ENCODE data around the gene PTBP2. TPM values are rescaled to one million over a fixed set of nuclear protein-coding genes. Genes with fewer than 3 reads are reported as not detected.

The PTBP2 gene
- total RNA-seq, 1 donor from 2014 or later, result 40.6 TPM

- H3K9me3 Mint-ChIP-seq, result no peaks in the 10 kb centered on the region
- H3K4me1 Mint-ChIP-seq (ENCODE audit: unreplicated experiment), result no peaks in the 10 kb centered on the region
- TF ChIP-seq, protein P1, sequence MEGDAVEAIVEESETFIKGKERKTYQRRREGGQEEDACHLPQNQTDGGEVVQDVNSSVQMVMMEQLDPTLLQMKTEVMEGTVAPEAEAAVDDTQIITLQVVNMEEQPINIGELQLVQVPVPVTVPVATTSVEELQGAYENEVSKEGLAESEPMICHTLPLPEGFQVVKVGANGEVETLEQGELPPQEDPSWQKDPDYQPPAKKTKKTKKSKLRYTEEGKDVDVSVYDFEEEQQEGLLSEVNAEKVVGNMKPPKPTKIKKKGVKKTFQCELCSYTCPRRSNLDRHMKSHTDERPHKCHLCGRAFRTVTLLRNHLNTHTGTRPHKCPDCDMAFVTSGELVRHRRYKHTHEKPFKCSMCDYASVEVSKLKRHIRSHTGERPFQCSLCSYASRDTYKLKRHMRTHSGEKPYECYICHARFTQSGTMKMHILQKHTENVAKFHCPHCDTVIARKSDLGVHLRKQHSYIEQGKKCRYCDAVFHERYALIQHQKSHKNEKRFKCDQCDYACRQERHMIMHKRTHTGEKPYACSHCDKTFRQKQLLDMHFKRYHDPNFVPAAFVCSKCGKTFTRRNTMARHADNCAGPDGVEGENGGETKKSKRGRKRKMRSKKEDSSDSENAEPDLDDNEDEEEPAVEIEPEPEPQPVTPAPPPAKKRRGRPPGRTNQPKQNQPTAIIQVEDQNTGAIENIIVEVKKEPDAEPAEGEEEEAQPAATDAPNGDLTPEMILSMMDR (conservative IDR thresholded peaks at IDR 0.05), result no peak
- no peak for DNase-seq (ENCODE audit: extremely low spot score, unreplicated experiment)
- no peak overlapping the region for H3K4me3 Mint-ChIP-seq
- H3K36me3 Mint-ChIP-seq, result no peaks in the 10 kb centered on the region
- no peak overlapping the region for H3K27ac Mint-ChIP-seq
- no peaks in the 10 kb centered on the region for H3K27me3 Mint-ChIP-seq
These were observed 32.8 kb upstream of the PTBP2 start for GRCh38 chr1:96688767-96689166.

GRCh38 chr1:96695954-96696353 is 25.6 kb upstream of the PTBP2 start:
- H3K4me3 Mint-ChIP-seq, result no peak overlapping the region
- TF ChIP-seq, protein P1 (conservative IDR thresholded peaks at IDR 0.05), result no peak
- no peaks in the 10 kb centered on the region for H3K36me3 Mint-ChIP-seq
- no peak overlapping the region for H3K27ac Mint-ChIP-seq
- H3K27me3 Mint-ChIP-seq, result no peaks in the 10 kb centered on the region
- no peak for DNase-seq (ENCODE audit: extremely low spot score, unreplicated experiment)
- H3K4me1 Mint-ChIP-seq (ENCODE audit: unreplicated experiment), result no peaks in the 10 kb centered on the region
- no peaks in the 10 kb centered on the region for H3K9me3 Mint-ChIP-seq

DNA sequence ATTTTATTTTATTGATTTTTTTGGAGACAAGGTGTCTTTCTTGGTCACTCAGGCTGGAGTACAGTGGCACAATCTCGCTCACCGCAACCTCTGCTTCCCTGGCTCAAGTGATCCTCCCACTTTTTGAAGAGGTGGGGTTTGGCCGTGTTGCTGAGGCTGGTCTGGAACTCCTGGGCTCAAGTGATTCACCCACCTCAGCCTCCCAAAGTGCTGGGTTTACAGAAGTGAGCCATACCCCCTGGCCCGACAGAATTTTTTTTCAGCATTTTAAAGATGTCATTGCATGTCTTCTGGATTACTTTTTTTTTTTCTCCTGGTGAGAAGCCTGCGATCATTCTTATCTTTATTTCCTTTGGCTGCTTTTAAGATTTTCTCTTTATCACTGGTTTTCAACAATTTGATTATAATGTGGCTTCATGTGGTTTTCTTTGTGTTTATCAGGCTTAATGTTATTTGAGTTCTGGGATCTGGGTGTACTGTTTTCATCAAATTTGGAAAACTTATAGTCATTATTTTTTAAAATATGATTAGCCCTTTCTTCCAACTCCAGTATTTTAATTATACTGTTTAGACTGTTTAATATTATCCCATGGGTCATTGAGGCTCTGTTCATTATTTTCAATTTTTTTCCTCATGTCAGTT is 23.1 kb upstream of the PTBP2 start:
- no peak overlapping the region for H3K27ac Mint-ChIP-seq
- no peak for DNase-seq (ENCODE audit: extremely low spot score, unreplicated experiment)
- no peaks in the 10 kb centered on the region for H3K36me3 Mint-ChIP-seq
- TF ChIP-seq, protein P1 (conservative IDR thresholded peaks at IDR 0.05), result no peak
- no peaks in the 10 kb centered on the region for H3K27me3 Mint-ChIP-seq
- no peaks in the 10 kb centered on the region for H3K9me3 Mint-ChIP-seq
- H3K4me1 Mint-ChIP-seq (ENCODE audit: unreplicated experiment), result peaks cover 8% of the 10 kb centered on the region
- no peak overlapping the region for H3K4me3 Mint-ChIP-seq

- DNase-seq (ENCODE audit: extremely low spot score, unreplicated experiment), result no peak
- Mint-ChIP-seq H3K27me3 (no peaks in the 10 kb centered on the region), H3K4me3 (no peak overlapping the region), H3K27ac (no peak overlapping the region), H3K9me3 (no peaks in the 10 kb centered on the region), H3K4me1 (ENCODE audit: unreplicated experiment) (peaks cover 8% of the 10 kb centered on the region), H3K36me3 (no peaks in the 10 kb centered on the region)
- TF ChIP-seq, protein P1 (conservative IDR thresholded peaks at IDR 0.05), result no peak
These were observed 18.4 kb upstream of the PTBP2 start for GRCh38 chr1:96703186-96703585.

DNA sequence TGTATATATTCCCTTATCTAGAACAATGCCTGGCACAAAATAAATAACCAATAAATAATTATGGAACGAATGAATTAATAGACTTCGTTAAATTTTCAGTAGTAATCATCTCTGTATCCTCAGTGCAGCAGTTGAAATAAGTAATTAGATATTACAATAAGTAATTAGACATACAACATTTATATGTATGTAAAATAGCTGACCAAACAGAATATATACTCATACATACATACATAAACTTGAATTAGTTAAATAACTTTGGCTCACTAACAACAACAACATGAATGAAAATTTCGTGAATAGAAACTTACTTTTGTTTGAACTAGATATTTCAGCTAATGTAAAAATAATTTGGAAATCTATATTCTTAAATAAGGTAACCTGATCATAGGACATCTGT is 14.6 kb upstream of the PTBP2 start:
- Mint-ChIP-seq H3K4me3 (no peak overlapping the region), H3K36me3 (no peaks in the 10 kb centered on the region), H3K9me3 (no peaks in the 10 kb centered on the region), H3K27ac (no peak overlapping the region), H3K27me3 (no peaks in the 10 kb centered on the region), H3K4me1 (ENCODE audit: unreplicated experiment) (peaks cover 8% of the 10 kb centered on the region)
- no peak for DNase-seq (ENCODE audit: extremely low spot score, unreplicated experiment)
- TF ChIP-seq, protein P1 (conservative IDR thresholded peaks at IDR 0.05), result no peak

GRCh38 chr1:96708482-96708881 is 13.1 kb upstream of the PTBP2 start:
- DNase-seq (ENCODE audit: extremely low spot score, unreplicated experiment), result no peak
- no peaks in the 10 kb centered on the region for H3K36me3 Mint-ChIP-seq
- no peaks in the 10 kb centered on the region for H3K4me1 Mint-ChIP-seq (ENCODE audit: unreplicated experiment)
- no peak overlapping the region for H3K27ac Mint-ChIP-seq
- H3K4me3 Mint-ChIP-seq, result no peak overlapping the region
- TF ChIP-seq, protein P1 (conservative IDR thresholded peaks at IDR 0.05), result no peak
- H3K9me3 Mint-ChIP-seq, result no peaks in the 10 kb centered on the region
- no peaks in the 10 kb centered on the region for H3K27me3 Mint-ChIP-seq
